NCI-H82 treated with DMSO at 0.1 percent for 48 hours (cell line): ENCODE data around the gene PACRG.
A peak's percentile ranks its signal among the peaks of the same experiment; 100 is the strongest.

ENCODE experiments used
- DNase-seq: peaks from one replicate; lab custom pipeline; 2025; ENCODE audit not compliant: unreplicated experiment; lab: John Stamatoyannopoulos, UW

The PACRG gene

DNA sequence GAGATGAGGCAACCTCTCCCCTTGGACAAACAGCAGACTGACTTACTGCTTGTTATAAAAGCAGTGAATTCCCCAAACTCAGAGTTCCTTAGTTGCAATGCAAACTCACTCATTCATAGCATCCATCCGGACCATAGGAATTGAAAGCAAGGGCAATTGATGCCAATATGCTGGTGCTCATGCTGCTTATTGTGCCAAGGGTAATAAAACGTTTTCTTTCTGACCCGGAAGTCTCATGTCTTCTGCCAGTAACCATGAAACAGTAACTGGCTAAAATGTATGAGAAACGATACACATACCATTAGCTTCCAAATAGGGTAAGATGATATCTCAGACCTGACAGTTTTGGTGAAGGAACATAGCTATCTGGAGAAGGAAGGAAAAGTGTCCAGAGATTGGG is 18.3 kb upstream of the PACRG start:
- DNase-seq: no peak

DNA sequence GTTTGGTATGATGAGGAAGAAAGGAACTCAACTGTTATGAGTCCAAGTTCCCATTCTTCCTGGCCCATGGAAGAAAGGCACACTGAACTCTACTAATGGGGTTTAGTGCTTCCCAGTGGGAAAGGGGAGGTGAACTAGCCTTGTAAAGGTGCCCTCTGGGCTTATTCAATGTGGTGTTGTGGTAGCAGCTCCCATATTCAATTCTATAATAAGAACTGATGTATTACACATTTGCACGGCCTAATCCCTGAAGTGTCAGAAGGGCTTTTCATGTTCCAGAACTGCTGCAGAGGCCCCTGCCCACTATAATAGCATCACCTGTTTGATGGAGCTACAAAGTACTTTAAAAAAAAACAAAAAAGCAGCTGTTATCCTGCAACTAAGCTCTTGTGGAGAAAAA is 17.4 kb upstream of the PACRG start:
- no peak for DNase-seq

DNA sequence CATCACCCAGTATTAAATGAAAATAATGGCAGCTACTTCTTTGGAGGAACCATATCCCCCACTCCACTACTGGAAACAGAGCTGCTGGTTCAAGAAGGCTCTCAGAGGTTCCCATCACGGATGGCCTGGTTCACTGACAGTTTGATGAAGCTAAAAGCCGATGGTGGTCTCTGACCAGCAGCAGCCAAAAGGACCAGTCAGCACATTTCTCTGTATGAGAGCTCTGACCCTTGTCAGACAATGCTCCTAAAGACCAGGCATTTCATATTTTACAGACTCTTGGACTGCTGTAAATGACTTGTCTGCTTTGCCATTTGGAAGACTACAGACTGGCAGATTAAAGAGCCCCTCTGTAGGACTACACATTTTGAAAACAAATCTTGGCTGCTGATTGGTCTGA is 16.8 kb upstream of the PACRG start:
- DNase-seq: no peak

DNA sequence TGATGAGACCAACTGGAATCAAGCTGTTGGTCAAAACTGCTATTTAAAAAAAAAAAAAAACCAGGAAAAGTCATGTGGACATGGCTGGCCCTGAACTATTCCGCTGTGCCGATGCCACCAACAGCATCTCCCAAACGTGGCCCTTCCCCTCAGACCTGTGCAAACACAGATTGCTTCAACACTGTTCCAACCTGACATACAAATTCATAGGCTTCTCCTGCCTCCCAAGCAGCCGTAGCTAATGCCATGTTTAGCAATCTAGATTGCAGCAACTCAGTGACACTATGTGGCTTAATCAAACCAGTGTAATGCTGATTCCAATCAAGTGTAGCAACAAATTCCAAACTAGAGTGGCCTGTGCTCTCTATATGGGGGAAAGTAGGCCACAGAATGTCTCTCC is 16.4 kb upstream of the PACRG start:
- no peak for DNase-seq

DNA sequence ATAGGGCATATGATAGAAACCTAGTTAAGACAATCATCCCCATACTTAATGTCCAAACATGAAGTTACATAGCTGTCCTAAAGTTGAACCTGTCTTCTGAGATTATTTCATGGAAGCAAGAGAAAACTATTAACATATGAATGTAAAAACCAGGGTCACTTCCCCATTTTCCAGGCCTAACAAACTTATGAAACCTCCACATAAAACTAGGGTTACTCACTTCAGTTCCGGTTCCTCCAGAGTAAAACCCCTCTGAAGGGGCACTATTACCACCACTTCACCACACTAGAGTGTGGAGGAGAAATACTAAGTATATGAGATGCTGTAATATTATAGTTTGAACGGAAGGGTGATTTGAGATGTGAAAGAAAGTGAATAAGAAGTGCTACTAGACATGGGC is 15.1 kb upstream of the PACRG start:
- no peak for DNase-seq

DNA sequence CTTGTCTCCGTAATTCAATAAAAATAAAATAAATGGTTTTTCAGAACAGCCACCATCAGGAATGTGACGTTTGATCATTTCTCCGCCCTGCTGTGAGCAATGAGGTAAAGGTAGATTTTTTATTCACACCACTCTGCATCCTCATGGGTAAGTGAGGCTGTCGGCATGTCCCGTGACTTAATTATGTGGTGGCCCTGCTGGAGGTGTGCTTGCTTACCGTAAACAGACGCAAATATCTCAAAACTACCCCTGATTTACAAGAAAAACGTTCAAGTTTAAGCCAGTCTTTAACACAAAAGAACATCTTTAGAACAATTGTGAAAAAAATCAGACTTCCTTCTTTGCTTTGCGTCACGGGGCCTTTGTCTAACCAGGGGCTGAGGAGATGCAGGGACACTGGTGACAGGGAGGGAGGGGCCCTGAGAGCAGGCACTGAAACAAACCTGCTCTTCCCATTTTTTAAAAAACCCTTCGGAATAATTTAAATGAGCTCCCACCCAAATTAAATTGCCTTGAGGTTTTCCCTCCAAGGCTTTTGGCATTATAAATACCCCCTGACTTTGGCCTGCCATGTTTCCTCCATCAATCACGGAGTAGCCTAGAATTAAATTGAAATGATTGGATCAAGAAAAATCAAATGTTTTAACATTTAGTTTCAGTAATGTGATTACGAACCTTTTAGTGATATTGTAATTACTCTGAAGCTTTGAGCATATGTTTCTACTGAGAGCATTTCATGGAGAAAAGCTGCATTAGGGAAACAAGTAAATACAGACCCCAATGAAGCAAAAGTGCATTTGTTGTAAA is 13.6 kb upstream of the PACRG start:
- DNase-seq: peak; percentile 79

DNA sequence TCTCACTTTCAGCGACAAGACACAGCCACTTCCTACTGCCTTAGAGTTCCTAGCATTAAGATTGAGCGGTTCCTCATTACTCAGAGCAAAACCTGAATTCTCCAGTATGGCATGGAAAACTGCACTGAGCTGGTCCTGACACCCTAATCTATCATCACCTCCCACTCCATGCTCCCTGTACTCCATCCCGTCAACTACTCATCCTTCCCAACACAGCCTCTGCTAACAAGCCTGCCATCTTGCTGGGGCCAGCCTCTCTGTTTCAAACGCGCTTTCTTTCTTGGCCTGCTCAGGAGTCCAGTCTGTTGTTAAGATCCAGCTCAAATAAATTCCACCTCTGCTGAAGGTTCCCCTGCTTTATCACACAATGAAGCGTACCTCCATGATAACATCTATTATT is 12.2 kb upstream of the PACRG start:
- DNase-seq: no peak

DNA sequence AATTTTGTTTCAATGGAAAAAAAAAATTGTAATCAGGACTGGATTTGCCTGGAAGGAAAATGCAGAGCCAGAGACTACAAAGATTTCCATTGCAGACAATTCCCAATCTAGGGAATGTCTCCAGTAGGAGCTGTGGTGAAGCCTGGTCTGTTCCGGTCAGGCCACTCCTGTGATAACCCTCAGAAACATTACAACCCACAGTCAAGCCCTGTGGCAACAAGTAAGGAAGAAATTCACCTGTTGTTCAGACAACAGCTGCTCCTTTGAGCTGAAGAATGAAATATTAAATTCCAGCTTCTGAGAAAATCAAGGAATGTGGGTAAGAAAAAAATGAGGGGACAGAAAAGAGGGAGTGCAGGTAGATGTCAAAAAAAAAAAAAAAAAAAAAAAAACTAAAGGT is 8.2 kb upstream of the PACRG start:
- no peak for DNase-seq

DNA sequence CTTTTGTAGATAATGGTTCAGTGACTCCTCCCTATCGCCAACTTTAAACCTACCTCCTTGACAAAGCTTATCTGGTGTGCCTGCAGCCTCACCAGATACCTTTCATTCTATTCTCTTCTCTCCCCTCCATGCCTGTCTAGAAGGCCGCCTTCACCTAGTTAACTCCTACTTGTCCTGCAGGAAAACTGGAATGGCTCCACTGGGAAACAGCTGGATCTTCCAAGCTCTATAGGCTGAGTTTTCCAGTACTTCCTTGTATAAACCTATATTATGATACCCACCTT is 6.4 kb upstream of the PACRG start:
- no peak for DNase-seq

DNA sequence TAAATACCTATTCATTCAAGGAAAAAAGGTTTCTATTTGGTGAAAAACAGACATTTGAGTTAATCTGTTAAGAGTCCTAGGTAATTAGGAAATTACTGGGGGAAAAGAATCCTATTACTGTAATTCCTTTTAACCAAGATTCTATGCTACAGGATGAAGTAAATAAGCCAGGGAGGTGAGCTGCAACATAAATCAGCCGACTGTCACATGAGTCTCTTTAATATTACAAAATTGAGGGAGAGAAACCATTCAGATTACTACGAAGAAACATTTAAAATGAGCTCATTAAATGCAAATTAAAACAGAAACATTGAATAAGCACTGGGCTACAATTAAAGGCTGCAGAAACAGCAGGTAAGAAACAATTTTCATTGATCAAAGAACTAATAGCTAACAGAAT is 5.5 kb upstream of the PACRG start:
- DNase-seq: peak; percentile 80

DNA sequence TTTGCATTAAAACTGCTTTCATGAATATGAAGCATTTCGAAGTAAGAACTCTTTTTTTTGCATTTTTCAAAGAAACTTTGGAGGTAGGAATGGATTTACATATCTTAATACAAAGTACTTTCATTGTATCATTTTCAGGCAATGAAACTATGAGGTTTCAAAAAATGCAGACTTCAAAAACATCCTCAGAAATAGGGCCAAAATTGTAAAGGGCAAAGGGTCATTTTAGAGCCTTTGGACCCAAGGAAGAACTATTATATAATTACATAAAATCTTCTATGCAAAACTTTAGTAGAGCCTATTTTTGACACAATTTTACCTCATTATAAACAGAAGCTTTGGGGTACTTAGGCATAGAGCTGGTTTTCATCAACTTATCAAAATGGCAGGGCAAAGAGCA is 5.1 kb upstream of the PACRG start:
- no peak for DNase-seq

DNA sequence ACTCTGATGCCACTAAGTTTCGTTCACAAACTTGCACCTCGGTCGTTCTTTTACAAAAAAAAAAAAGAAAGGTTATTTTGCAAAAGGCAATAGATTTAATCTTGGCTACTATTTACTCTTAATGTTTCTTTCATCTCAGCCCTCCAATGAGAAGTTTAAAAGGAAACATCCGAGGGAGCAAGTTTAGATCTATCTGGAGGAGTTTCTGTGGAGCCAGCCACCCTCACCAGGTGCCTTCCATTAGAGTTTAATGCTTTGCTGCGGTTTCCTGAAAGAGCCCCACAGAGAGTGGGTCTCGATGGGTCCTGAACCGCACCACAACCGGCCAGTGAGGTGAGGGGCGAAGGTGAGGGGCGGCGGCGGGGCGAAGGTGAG is 840 bp upstream of the PACRG start:
- no peak for DNase-seq

DNA sequence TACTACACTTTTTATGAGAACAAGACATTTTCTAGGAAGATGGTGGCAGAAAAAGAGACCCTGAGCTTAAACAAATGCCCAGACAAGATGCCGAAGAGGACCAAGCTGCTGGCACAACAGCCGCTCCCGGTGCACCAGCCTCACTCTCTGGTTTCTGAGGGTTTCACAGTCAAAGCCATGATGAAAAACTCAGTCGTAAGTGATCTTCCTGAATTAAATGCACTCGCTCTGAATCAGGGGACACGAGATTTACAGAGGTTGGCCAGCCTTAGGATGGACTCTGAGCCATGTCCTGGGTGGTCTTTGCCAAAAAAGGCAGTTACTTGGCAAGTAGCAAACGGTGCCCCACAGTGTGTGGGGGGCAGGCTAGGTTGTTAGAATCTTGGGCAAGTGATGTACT is 423 bp downstream of the PACRG start:
- no peak for DNase-seq

DNA sequence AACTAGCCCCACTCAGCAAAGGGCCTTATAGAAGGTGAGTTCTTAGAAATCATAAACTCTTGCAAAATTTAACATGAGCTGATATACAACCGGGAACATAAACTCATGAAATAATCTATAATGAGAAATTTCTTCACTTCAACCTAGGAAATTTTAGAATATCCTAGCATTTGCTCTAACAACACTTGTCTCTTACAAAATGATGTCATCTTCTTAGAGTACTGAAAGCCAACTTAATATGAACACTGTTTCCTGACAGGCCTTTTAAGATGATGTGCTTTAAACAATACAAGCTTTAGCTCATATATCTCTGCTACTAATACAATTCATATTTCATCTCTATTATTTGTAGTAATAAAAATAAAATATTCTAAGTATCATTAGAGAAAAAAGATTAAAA is 932 bp downstream of the PACRG start:
- no peak for DNase-seq

DNA sequence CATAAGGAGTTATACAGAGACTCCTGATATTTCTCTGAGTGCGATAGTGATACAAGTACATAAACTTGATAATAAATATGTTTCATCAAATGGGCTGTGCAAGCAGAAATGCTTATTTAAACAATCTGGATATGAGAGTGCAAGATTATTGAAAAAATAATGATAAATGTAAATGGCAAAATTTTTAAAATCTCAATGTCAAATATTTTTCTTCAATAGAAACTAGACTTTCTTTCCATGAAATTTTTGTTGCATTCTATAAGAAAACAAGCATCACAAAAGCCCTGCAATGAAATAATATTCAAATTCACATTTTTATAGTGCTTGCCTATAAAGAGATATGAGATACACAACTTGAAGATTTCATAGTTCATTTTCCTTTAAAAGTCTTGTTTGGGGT is 2.7 kb downstream of the PACRG start:
- no peak for DNase-seq

DNA sequence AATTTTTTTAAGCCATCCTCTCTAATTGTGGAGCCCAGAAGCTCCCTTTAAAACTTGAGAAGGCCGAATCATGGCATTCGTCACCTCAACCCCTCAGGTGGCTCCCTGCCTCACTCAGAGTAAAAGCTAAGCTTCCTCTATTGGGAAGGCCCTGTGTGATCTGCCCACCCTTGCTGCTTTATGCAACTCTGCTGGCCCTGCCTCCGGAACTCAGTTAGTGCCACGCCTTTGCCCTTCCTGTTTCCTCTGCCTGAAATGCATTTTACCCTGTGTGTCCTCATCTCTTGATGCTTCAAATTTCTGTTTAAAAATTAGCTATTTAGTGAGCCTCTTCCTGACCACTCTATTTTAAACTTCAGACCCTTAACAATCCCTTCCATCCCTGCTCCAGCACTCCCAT is 5.7 kb downstream of the PACRG start:
- DNase-seq: no peak

DNA sequence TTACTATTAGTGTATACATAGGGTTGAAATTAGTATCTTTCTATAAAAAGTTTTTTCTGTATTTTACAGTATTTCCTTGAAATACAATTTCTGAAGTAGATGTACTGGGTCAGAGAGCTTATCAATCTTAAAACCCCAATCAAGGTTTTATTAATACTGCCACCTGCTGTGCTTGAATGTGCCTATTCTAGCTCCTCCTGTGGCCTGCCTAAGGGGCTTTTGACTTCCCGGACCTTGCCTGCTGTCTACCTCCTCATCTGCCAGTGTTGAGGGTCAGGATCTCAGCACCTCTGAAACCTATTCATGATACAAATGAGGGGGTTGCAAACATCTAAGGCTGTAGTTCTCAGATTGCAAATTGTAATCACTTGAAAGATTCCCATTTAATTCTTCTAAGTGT is 9.2 kb downstream of the PACRG start:
- DNase-seq: peak; percentile 77

DNA sequence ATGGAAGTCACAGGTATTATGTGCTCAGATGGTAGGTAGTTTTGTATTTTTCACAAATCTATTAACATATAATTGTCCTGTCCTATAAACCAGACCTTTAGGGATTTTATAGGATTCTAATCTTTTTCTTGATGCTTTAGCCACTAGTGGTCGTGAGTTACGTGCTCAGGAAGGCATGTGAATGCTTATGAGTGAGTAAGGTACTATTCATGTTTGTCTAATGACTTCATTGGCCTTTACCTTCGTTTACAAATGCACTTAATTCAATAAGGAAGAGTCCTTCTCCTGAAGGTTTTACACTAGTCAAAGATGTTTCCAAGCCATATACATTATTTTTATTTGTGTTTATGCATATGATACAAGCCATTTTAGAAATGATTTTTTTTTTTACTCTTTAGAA is 23.0 kb downstream of the PACRG start:
- no peak for DNase-seq

DNA sequence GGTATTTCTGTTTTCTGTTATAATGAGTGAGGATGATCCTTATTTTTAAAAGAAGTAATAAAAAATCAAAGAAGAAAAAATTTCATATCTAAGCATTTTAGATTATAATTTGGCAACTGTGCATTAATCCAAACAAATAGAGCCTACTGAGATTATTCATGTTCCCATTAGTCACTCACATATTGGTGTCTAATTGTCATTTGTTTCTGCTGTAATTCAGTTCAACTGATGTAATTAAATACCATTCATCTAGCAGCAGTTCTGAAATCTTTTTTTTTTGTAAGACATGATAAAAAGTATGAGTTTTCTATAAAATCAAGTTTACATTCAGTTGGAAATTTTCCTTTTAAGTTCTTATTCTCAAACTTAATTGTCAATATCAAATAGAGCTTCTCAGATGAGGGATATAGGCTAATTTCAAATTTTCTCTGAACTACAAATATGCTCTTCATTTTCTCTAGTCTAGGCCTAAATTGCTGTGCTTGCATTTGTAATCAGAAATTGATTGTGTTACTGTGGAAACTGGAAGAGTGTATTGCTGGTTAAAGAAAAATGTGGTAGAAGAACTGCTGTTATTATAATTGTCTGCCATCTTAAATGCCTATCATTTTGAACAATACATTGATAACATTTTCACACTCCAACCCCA is 23.6 kb downstream of the PACRG start:
- no peak for DNase-seq

DNA sequence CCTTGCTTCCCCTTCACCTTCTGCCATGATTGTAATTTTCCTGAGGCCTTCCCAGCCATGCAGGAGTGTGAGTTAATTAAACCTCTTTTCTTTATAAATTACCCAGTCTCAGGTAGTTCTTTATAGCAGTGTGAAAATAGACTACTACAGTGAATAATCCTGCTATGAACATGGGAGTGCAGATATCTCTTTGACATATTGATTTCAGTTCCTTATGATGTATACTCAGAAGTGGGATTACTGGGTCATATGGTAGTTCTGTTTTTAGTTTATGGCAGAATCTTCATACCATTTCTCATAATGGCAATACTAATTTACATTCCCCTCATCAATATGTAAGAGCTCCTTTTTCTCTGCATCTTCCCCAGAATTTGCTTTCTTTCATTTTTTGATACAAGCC is 26.0 kb downstream of the PACRG start:
- no peak for DNase-seq

DNA sequence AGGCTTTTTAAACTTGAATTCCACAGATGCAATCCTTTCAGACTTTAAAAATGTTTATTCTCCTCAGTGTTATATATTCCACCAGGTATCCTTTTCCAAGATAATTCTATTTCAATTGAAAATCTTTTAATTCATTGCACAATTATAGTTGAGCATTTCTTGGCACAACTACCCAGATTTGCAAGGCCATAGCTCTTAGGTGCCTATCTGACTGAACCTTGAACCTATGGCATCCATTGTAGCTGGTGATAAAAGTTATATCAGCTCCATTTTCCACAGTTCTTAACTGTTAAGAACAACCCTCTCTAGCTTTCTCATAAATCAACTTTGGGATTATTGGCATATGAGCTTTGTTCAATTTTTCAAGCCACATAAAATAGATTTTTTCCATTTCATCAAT is 42.4 kb downstream of the PACRG start:
- DNase-seq: no peak

DNA sequence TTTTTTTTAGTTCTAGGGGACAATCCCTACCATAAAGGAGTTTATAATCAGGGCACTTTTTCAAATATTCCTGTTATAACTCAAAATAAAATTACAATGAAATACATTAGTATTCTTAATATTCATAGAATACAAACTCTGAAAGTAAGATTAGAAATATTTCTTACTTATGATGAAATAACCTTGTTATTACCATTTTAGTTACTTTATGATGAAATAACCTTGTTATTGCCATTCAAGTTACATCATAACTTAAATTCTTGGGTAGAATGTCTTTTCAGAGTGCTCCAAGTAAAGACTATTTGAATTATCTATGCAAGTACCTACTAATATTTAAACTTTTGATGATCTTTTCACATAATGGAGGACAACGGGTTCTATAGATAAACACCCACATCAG is 43.2 kb downstream of the PACRG start:
- no peak for DNase-seq

DNA sequence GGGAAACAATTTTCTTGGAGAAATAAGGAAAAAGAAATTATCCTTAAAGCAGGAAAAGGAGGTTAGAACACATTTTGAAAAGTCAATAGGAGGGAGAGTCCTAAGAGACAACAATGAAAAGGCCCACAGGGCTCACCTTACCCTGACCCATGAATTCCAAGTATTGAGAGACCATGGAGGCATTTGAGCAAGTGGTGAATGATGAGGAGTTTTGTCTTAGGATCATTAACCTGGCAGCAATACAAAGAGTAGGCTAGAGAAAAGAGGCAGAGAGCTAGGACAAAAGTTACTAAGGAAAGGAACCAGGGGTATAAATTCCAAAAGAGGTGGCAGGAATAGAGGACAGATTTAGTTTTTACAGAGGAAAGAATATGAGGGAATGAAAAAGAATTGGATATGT is 44.7 kb downstream of the PACRG start:
- DNase-seq: no peak
